ENCODE data around the gene FFAR3.
"Not testable (repeated sequence)": the region's sequence is repeated elsewhere in the genome, so short reads cannot be mapped to it uniquely, and the experiment has no call there.

The FFAR3 gene

GRCh38 chr19:35351411-35352176 lies 6.7 kb upstream of the FFAR3 start:
- DNase-seq, result no peak

DNA sequence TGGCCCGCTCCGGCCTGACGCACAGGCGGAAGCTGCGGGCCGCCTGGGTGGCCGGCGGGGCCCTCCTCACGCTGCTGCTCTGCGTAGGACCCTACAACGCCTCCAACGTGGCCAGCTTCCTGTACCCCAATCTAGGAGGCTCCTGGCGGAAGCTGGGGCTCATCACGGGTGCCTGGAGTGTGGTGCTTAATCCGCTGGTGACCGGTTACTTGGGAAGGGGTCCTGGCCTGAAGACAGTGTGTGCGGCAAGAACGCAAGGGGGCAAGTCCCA lies 6.1 kb upstream of the FFAR3 start:
- no peak for DNase-seq

- peak; percentile 67 for DNase-seq
Observed at GRCh38 chr19:35352448-35353304, 5.6 kb upstream of the FFAR3 start.

- DNase-seq, result no peak
Observed at GRCh38 chr19:35353635-35354034, 4.6 kb upstream of the FFAR3 start.

DNA sequence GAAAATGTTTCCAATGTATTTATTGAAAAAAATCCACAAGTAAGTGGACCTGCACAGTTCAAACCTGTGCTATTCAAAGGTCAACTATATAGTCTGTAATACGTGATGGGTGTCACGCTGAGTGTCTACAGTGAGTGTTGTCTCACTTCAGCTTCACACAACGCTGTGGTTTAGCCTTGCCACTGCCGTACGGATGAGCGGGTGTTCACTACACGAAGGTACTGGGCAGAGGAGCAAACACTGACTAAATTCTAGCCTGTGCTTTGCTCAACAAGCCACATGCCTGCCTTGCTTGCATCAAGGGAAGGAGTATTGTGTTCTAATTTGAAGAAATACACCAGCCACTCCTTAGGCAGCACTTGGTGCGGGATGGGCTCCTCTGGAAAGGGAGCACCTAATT lies 3.4 kb upstream of the FFAR3 start:
- no peak for DNase-seq

GRCh38 chr19:35355791-35356460 lies 2.3 kb upstream of the FFAR3 start:
- no peak for DNase-seq

DNA sequence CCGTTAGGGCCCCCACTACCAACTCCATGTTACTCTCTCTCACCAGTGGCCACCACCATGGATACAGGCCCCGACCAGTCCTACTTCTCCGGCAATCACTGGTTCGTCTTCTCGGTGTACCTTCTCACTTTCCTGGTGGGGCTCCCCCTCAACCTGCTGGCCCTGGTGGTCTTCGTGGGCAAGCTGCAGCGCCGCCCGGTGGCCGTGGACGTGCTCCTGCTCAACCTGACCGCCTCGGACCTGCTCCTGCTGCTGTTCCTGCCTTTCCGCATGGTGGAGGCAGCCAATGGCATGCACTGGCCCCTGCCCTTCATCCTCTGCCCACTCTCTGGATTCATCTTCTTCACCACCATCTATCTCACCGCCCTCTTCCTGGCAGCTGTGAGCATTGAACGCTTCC lies 574 bp downstream of the FFAR3 start:
- not testable (repeated sequence) for DNase-seq

DNA sequence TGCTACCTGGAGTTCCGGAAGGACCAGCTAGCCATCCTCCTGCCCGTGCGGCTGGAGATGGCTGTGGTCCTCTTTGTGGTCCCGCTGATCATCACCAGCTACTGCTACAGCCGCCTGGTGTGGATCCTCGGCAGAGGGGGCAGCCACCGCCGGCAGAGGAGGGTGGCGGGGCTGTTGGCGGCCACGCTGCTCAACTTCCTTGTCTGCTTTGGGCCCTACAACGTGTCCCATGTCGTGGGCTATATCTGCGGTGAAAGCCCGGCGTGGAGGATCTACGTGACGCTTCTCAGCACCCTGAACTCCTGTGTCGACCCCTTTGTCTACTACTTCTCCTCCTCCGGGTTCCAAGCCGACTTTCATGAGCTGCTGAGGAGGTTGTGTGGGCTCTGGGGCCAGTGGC lies 1.1 kb downstream of the FFAR3 start:
- DNase-seq, result not testable (repeated sequence)

DNA sequence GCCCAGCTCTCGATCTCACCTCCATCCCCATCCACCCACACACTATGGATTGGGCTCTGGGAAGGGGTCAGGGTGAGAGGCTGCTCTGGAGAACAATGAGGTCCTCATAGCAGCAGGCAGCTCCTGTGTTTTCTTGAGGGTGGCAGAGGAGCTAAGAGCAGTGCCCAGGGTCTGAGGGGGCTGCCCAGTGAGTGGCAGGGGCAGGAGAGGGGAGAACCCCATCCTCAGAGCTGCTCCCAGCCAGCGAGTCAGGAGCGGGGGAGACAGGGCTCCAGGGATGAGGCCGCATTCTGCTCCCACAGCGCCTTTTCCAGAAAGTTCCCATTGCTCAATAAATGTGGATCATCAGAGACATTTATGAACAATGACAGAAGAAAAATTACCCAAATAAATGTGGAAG lies 1.8 kb downstream of the FFAR3 start:
- not testable (repeated sequence) for DNase-seq

DNA sequence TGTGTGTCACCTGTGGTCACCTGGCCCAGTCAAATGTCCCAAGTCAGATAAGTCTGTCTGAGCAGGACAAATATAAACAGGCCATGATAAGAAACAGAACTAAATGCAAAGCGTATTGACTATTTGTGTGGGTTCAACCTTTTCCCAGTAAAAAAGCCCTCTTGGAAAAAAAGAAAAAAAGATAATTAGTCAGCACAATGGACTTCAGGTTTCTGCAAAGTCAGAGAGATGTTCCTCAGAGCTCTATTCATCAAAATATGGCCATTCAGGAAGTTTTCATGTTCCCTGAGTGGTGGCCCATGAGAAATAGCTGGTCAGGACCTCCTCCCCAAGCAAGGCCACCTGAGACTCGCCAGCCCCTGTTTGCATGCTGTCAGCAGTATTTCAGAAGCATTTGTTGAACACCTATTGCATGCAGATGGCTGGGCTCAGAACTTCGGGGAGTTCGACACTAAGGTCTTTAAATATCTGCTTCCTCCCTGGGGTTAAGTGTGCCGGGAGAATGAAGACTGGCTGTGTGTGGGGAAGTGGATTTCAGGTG lies 2.7 kb downstream of the FFAR3 start:
- no peak for DNase-seq

GRCh38 chr19:35362261-35363000 lies 4.2 kb downstream of the FFAR3 start:
- no peak for DNase-seq

DNA sequence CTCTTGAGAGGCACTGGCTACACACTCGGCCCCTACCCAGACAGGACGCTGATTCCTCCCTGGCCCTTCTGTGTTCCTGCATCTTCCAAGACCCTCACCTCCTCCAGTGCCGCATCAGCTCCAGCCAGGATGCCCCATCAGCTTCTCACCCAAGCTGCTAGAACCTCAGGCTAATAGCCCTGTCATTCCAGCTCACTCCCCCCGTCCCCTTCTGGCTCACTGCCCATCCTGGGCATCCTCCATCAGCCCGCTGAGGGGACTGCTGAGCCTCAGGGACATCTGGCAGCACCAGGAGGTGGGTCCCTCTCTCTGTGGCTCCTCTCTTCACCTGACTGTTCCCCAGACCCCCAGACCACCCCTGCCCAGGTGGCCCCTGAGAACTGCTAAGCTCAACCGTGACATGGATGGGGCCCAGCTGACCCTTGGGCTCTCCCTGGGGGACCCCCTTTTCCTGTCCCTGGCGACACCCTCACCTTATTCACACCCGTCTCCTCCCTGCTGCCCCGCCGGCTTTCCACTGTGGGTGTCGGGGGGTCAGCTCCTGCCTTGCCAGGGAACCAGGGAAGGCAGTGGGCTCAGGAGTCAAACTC lies 4.8 kb downstream of the FFAR3 start:
- DNase-seq, result no peak

DNA sequence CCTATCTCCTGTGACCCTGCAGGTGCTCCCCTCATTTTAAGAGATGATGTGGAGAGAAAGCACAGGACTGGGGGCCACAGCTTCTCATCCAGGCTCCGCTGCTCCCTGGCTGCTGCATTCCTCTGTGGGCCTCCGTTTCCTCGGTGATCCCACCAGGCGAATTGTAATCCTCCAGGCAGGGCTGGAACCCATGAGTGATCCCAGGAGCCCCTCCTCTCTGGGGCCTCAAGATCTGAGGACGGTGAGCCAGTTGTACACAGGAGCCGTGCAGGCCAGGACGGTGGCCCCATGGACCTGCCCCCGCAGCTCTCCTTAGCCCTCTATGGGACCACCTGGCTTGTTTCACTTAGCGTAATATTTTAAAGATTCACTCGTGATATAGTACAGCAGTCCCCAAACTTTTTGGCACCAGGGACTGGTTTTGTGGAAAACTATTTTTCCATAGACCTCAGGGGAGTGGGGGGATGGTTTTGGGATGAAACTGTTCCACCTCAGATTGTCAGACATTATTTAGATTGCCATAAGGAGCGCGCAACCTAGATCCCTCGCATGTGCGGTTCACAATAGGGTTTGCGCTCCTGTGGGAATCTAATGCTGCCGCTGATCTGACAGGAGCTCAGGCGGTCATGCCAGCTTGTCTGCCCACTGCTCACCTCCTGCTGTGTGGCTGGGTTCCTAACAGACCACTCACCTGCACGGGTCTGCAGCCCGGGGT lies 5.6 kb downstream of the FFAR3 start:
- DNase-seq, result no peak

GRCh38 chr19:35365303-35365702 lies 7.0 kb downstream of the FFAR3 start:
- DNase-seq, result no peak

- no peak for DNase-seq
Observed at GRCh38 chr19:35368378-35368777, 10.1 kb downstream of the FFAR3 start.

GRCh38 chr19:35369522-35369921 lies 11.3 kb downstream of the FFAR3 start:
- no peak for DNase-seq

DNA sequence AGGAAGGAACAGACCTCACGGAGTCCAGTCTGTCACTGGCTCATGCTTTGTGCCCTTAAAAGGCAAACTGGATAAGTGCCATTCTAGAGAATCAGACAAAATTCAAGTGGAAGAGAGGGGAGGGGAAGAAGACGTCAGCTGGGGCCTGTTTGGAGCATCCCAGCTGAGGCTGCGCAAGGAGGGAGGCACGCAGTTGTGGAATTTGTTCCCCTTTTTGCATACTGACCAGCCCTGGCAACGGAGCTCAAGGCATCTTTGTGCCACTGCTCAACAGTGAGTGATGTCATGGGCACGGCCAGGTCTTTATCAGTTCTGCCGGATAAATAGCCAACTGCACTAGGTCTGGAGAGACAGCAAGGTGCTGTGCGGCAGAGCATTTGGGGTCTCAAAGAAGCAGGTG lies 12.5 kb downstream of the FFAR3 start, which contains the start of gene GPR42:
TSS of gene GPR42 (plus strand) at position 347 of the 400 bp plus-strand sequence. CDS start 292 bp downstream, outside the sequence.
- no peak for DNase-seq

DNA sequence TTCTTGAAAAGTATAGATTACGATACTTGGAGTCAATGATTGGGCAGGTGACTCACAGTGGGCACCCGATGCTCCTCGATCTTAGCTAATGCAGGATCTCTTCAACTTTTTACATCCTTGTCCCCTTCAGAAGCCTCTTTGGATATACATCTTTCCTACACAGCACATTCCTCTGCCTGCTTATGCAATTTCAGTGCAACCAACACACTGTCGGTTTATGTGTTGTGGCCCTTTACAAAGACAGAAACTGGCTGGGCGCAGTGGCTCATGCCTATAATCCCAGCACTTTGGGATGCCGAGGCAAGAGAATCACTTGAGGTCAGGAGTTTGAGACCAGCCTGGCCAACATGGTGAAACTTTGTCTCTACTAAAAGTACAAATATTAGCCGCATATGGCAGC lies 15.2 kb downstream of the FFAR3 start:
- DNase-seq, result no peak

DNA sequence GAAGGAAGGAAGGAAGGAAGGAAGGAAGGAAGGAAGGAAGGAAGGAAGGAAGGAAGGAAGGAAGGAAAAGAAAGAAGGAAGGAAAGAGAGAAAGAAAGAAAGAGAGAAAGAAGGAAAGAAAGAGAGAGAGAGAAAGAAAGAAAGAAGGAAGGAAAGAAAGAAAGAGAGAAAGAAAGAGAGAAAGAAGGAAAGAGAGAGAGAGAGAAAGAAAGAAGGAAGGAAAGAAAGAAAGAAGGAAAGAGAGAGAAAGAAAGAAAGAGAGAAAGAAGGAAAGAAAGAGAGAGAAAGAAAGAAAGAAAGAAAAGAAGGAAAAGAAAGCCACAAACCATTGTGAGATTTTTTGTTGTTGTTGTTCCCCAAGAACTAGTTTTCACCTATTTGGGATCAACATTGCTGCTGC lies 15.8 kb downstream of the FFAR3 start:
- DNase-seq, result not testable (repeated sequence)

DNA sequence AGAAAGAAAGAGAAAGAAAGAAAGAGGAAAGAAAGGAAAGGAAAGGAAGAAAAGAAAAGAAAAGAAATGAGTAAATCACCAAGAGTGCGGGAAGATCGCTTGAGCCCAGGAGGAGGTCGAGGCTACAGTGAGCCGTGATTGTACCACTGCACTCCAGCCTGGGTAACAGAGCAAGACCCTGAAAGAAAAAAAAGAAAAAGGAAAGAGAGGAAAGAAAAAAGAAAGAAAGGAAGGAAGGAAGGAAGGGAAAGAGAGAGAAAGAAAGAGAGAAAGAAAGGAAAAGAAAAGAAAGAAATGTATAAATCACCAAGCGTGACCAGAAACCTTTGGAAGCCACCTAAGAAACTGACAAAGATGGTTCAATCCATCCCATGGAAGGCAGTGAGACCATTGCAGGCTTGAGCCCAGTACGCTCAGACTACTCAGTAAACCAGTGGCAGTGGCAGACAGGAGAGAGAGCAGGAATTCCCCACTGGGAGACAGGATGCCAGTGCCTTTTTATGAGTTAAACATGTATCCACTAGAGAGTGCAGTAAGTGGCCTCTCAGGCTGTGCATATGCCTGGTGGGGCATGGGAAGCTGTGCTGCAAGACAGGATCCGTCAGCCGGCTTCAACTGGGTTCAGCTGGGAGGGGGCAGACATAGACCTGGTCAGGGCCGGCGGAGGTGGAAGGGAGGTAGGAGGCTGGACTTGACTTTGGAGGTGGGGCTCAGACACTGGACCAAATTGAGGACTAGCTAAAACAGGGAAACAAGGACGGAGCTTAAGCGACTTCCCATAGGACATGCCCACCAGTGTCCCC lies 17.4 kb downstream of the FFAR3 start:
- no peak for DNase-seq

- no peak for DNase-seq
Observed at GRCh38 chr19:35377656-35378055, 19.4 kb downstream of the FFAR3 start.
